ENCODE results near the gene B2M. TPM values are rescaled to one million over a fixed set of nuclear protein-coding genes. Genes with fewer than 3 reads are reported as not detected.
A peak's percentile ranks its signal among the peaks of the same experiment; 100 is the strongest.
"Not testable (repeated sequence)": the region's sequence is repeated elsewhere in the genome, so short reads cannot be mapped to it uniquely, and the experiment has no call there.

The B2M gene
- total RNA-seq, 2 donors from 2014 or later: 5,611 to 6,275 TPM

GRCh38 chr15:44736181-44736765, 25.0 kb downstream of the B2M start, which contains the start of gene TRIM69:
TRIM69 (plus strand) TSS chr15:44736528; CDS start chr15:44736705, 177 bp downstream.
- Mint-ChIP-seq H3K27me3 (ENCODE audit: low read depth) (no peaks in the 10 kb centered on the region), H3K9me3 (no peaks in the 10 kb centered on the region), H3K4me1 (ENCODE audit: low read depth) (peaks cover 65% of the 10 kb centered on the region), H3K36me3 (ENCODE audit: insufficient read depth in 2 of 2) (peaks cover 6 to 27% of the 10 kb centered on the region in 2 donors), H3K27ac (peak within 1 kb of the TSS; percentile 100), H3K4me3 (peak within 1 kb of the TSS; percentile 76 to 94)
- DNase-seq (no peak), ATAC-seq (replicated peaks in 1 of 2) (peak; percentile 27 to 31)

GRCh38 chr15:44738340-44738984, 27.1 kb downstream of the B2M start:
- H3K4me3 Mint-ChIP-seq: peak overlapping the region; percentile 69 to 79
- ATAC-seq (replicated peaks in 1 of 2) (no peak), DNase-seq (no peak)
- H3K4me1 Mint-ChIP-seq (ENCODE audit: low read depth): peaks cover 48% of the 10 kb centered on the region
- H3K27ac Mint-ChIP-seq: peak overlapping the region; percentile 85
- peaks cover 2% of the 10 kb centered on the region in 2 donors for H3K9me3 Mint-ChIP-seq
- H3K36me3 Mint-ChIP-seq (ENCODE audit: insufficient read depth in 2 of 2): peaks cover 4 to 23% of the 10 kb centered on the region in 2 donors
- H3K27me3 Mint-ChIP-seq (ENCODE audit: low read depth): no peaks in the 10 kb centered on the region

DNA sequence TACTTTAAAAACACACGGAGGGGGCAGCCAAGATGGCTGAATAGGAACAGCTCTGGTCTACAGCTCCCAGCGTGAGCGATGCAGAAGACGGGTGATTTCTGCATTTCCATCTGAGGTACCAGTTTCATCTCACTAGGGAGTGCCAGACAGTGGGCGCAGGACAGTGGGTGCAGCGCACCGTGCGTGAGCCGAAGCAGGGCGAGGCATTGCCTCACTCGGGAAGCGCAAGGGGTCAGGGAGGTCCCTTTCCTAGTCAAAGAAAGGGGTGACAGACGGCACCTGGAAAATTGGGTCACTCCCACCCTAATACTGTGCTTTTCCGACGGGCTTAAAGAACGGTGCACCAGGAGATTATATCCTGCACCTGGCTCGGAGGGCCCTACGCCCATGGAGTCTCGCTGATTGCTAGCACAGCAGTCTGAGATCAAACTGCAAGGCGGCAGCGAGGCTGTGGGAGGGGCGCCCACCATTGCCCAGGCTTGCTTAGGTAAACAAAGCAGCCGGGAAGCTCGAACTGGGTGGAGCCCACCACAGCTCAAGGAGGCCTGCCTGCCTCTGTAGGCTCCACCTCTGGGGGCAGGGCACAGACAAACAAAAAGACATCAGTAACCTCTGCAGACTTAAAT, 28.0 kb downstream of the B2M start:
- ATAC-seq (replicated peaks in 1 of 2); H3K27me3 Mint-ChIP-seq (ENCODE audit: low read depth); DNase-seq; H3K9me3 Mint-ChIP-seq: not testable (repeated sequence)
- peaks cover 39% of the 10 kb centered on the region for H3K4me1 Mint-ChIP-seq (ENCODE audit: low read depth)
- H3K36me3 Mint-ChIP-seq (ENCODE audit: insufficient read depth in 2 of 2): peaks cover 3 to 21% of the 10 kb centered on the region in 2 donors
- peak overlapping the region in 1 of 2 donors; percentile 15 for H3K4me3 Mint-ChIP-seq
- peak overlapping the region; percentile 24 for H3K27ac Mint-ChIP-seq

DNA sequence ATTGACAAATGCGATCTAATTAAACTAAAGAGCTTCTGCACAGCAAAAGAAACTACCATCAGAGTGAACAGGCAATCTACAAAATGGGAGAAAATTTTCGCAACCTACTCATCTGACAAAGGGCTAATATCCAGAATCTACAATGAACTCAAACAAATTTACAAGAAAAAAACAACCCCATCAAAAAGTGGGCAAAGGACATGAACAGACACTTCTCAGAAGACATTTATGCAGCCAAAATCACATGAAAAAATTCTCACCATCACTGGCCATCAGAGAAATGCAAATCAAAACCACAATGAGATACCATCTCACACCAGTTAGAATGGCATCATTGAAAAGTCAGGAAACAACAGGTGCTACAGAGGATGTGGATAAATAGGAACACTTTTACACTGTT, 32.1 kb downstream of the B2M start:
- not testable (repeated sequence) for H3K4me1 Mint-ChIP-seq (ENCODE audit: low read depth); ATAC-seq (replicated peaks in 1 of 2); H3K4me3 Mint-ChIP-seq; DNase-seq; H3K27ac Mint-ChIP-seq; H3K27me3 Mint-ChIP-seq (ENCODE audit: low read depth)
- Mint-ChIP-seq H3K36me3 (ENCODE audit: insufficient read depth in 2 of 2) (peaks cover 8 to 32% of the 10 kb centered on the region in 2 donors), H3K9me3 (peaks cover 4 to 11% of the 10 kb centered on the region in 2 donors)

DNA sequence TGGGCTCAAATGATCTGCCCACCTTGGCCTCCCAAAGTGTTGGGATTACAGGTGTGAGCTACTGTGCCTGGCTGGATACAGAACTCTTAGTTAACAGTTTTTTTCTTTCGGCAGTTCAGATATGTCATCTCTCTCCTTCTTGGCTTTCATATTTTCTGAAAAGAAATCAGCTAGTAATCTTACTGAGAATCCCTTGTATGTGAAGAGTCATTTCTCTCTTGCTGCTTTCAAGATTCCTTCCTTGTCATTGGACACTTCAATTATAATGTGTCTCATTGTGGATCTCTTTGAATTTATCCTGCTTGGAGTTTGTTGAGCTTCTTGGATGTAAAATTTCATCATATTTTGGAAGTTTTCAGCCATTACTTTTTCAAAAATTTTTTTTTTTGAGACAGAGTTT, 42.0 kb downstream of the B2M start:
- Mint-ChIP-seq H3K27me3 (ENCODE audit: low read depth) (no peaks in the 10 kb centered on the region), H3K4me3 (no peak overlapping the region), H3K27ac (no peak overlapping the region), H3K36me3 (ENCODE audit: insufficient read depth in 2 of 2) (peaks cover 13 to 45% of the 10 kb centered on the region in 2 donors), H3K4me1 (ENCODE audit: low read depth) (peaks cover 21% of the 10 kb centered on the region), H3K9me3 (peaks cover 8 to 9% of the 10 kb centered on the region in 2 donors)
- ATAC-seq (replicated peaks in 1 of 2): no peak
- DNase-seq: no peak

DNA sequence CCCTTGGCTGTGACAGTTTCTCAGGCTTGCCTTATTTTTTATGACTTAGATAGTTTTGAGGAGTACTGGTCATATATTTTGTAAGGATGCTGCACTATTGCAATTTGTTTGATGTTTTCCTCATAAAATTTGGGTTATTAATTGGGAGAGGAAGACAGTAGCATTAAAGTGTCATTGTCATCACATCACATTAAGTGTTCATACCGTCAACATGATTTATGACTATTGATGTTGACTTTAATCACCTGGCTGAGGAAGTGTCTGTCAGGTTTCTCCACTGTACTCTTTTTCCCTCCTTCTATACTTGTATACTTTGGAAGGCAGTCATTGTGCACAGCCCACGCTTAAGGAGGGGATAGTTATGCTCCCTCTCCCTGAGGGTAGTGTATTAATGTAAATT, 51.9 kb downstream of the B2M start:
- Mint-ChIP-seq H3K4me1 (ENCODE audit: low read depth) (no peaks in the 10 kb centered on the region), H3K36me3 (ENCODE audit: insufficient read depth in 2 of 2) (peaks cover 2% of the 10 kb centered on the region in 2 donors), H3K4me3 (no peak overlapping the region)

GRCh38 chr15:44763848-44764247, 52.5 kb downstream of the B2M start:
- Mint-ChIP-seq H3K4me1 (ENCODE audit: low read depth) (no peaks in the 10 kb centered on the region), H3K27ac (no peak overlapping the region), H3K9me3 (no peaks in the 10 kb centered on the region), H3K27me3 (ENCODE audit: low read depth) (no peaks in the 10 kb centered on the region), H3K36me3 (ENCODE audit: insufficient read depth in 2 of 2) (peaks cover 3 to 4% of the 10 kb centered on the region in 2 donors), H3K4me3 (no peak overlapping the region)
- DNase-seq (no peak), ATAC-seq (replicated peaks in 1 of 2) (no peak)

More for the DNA sequence above, 51.9 kb downstream of the B2M start:
- Mint-ChIP-seq H3K27me3 (ENCODE audit: low read depth) (no peaks in the 10 kb centered on the region), H3K27ac (no peak overlapping the region), H3K9me3 (no peaks in the 10 kb centered on the region)
- ATAC-seq (replicated peaks in 1 of 2) (no peak), DNase-seq (no peak)

GRCh38 chr15:44765036-44765435, 53.7 kb downstream of the B2M start:
- Mint-ChIP-seq H3K4me3 (no peak overlapping the region), H3K27ac (no peak overlapping the region), H3K4me1 (ENCODE audit: low read depth) (no peaks in the 10 kb centered on the region), H3K27me3 (ENCODE audit: low read depth) (no peaks in the 10 kb centered on the region), H3K9me3 (peaks cover 0 to 2% of the 10 kb centered on the region in 2 donors), H3K36me3 (ENCODE audit: insufficient read depth in 2 of 2) (peaks cover 2 to 4% of the 10 kb centered on the region in 2 donors)
- ATAC-seq (replicated peaks in 1 of 2) (no peak), DNase-seq (no peak)

Other genes starting within 250 kb of the B2M start
- 10 to 100 TPM; 61.1 to 64.9 TPM for gene EIF3J, start 174.4 kb upstream of the B2M start, total RNA-seq
- 100 to 1,000 TPM; 127 to 134 TPM for gene SPG11, start 47.9 kb upstream of the B2M start, total RNA-seq
- gene PATL2, start 194 bp upstream of the B2M start, total RNA-seq: 10 to 100 TPM; 50.8 to 52.9 TPM
- gene TRIM69, start 25.0 kb downstream of the B2M start, total RNA-seq: 10 to 100 TPM; 86.1 to 92.9 TPM
- gene TERB2, start 245.2 kb downstream of the B2M start, total RNA-seq: not detected